GM18507 (cell line): ENCODE measurements around the gene SLC2A5.

Experiments used
- DNase-seq: peaks from one replicate; pipeline ENCODE4 v3.0.0; 2011; ENCODE audit warnings: low read depth; ENCODE audit not compliant: insufficient read length; ENCODE audit errors: extremely low spot score
- FAIRE-seq: peaks from 2 replicates; lab custom pipeline; 2011; peaks lifted over from hg19 to GRCh38; lab: Jason Lieb, UNC

The SLC2A5 gene

GRCh38 chr1:9066945-9067807 lies 2.3 kb downstream of the SLC2A5 start:
- DNase-seq (no peak), FAIRE-seq (peak; percentile 59)

- FAIRE-seq: no peak
- no peak for DNase-seq
Measured at GRCh38 chr1:9065213-9065751, 4.2 kb downstream of the SLC2A5 start.

GRCh38 chr1:9062846-9063245 lies 6.6 kb downstream of the SLC2A5 start:
- DNase-seq: no peak
- no peak for FAIRE-seq

GRCh38 chr1:9062021-9062471 lies 7.4 kb downstream of the SLC2A5 start:
- no peak for FAIRE-seq
- no peak for DNase-seq

GRCh38 chr1:9061252-9061960 lies 8.0 kb downstream of the SLC2A5 start:
- no peak for DNase-seq
- FAIRE-seq: no peak

- no peak for FAIRE-seq
- no peak for DNase-seq
Measured at GRCh38 chr1:9059891-9060744, 9.3 kb downstream of the SLC2A5 start.

- DNase-seq (no peak), FAIRE-seq (no peak)
Measured at GRCh38 chr1:9058465-9058864, 11.0 kb downstream of the SLC2A5 start.

GRCh38 chr1:9057851-9058250 lies 11.6 kb downstream of the SLC2A5 start:
- FAIRE-seq (no peak), DNase-seq (no peak)

- DNase-seq: no peak
- no peak for FAIRE-seq
Measured at GRCh38 chr1:9052272-9053049, 17.0 kb downstream of the SLC2A5 start.

GRCh38 chr1:9051379-9051778 lies 18.1 kb downstream of the SLC2A5 start:
- FAIRE-seq (no peak), DNase-seq (no peak)

GRCh38 chr1:9050803-9051202 lies 18.6 kb downstream of the SLC2A5 start:
- DNase-seq (no peak), FAIRE-seq (no peak)

GRCh38 chr1:9048551-9048950 lies 20.9 kb downstream of the SLC2A5 start:
- FAIRE-seq (no peak), DNase-seq (no peak)

- no peak for DNase-seq
- FAIRE-seq: no peak
Measured at GRCh38 chr1:9047019-9047418, 22.4 kb downstream of the SLC2A5 start.

- DNase-seq (no peak), FAIRE-seq (no peak)
Measured at GRCh38 chr1:9045861-9046510, 23.4 kb downstream of the SLC2A5 start.

GRCh38 chr1:9044236-9044635 lies 25.2 kb downstream of the SLC2A5 start:
- FAIRE-seq: no peak
- DNase-seq: no peak

- no peak for DNase-seq
- FAIRE-seq: no peak
Measured at GRCh38 chr1:9042272-9042671, 27.2 kb downstream of the SLC2A5 start.

- FAIRE-seq: no peak
Measured at GRCh38 chr1:9041116-9041779, 28.2 kb downstream of the SLC2A5 start.

GRCh38 chr1:9040659-9041030 lies 28.8 kb downstream of the SLC2A5 start:
- DNase-seq: no peak
- FAIRE-seq: no peak

More at GRCh38 chr1:9041116-9041779, 28.2 kb downstream of the SLC2A5 start:
- no peak for DNase-seq
